SKM-1 treated with dmso at 0.1 percent for 144 hours (cell line): Measurements from ENCODE around the gene SOCS1.

Experiments
- DNase-seq: peaks from one replicate; lab custom pipeline; 2025; ENCODE audit not compliant: unreplicated experiment; lab: John Stamatoyannopoulos, UW

Gene SOCS1

GRCh38 chr16:11289202-11289601, 33.2 kb upstream of the SOCS1 start:
- no peak for DNase-seq

GRCh38 chr16:11285842-11286241, 29.8 kb upstream of the SOCS1 start:
- no peak for DNase-seq

- no peak for DNase-seq
These were observed 27.8 kb upstream of the SOCS1 start for GRCh38 chr16:11283820-11284248.

- no peak for DNase-seq
These were observed 24.9 kb upstream of the SOCS1 start, which contains the start of gene PRM1 for GRCh38 chr16:11280616-11281522. PRM1 (minus strand) TSS chr16:11281330; CDS start chr16:11281238, 92 bp downstream.

- DNase-seq, result peak; percentile 18
These were observed 23.0 kb upstream of the SOCS1 start for GRCh38 chr16:11278681-11279628.

- no peak for DNase-seq
These were observed 21.8 kb upstream of the SOCS1 start for GRCh38 chr16:11277607-11278337.

- no peak for DNase-seq
These were observed 21.0 kb upstream of the SOCS1 start for GRCh38 chr16:11276896-11277593.

- no peak for DNase-seq
These were observed 20.3 kb upstream of the SOCS1 start, which contains the start of gene PRM2 for GRCh38 chr16:11276143-11276895. PRM2 (minus strand) TSS chr16:11276480; CDS start chr16:11276370, 110 bp downstream.

GRCh38 chr16:11274964-11275363, 19.0 kb upstream of the SOCS1 start:
- DNase-seq, result no peak

- no peak for DNase-seq
These were observed 17.8 kb upstream of the SOCS1 start for GRCh38 chr16:11273721-11274324.

- DNase-seq, result no peak
These were observed 17.1 kb upstream of the SOCS1 start, which contains the start of gene PRM3 for GRCh38 chr16:11272921-11273720. PRM3 (minus strand) TSS chr16:11273629; CDS start chr16:11273595, 34 bp downstream.

GRCh38 chr16:11272484-11272883, 16.5 kb upstream of the SOCS1 start:
- no peak for DNase-seq

GRCh38 chr16:11271610-11272009, 15.6 kb upstream of the SOCS1 start:
- DNase-seq, result no peak

- DNase-seq, result no peak
These were observed 14.7 kb upstream of the SOCS1 start for GRCh38 chr16:11270602-11271162.

GRCh38 chr16:11268921-11269375, 12.9 kb upstream of the SOCS1 start, which contains the start of gene TNP2:
TNP2 (minus strand) TSS chr16:11269325; CDS start chr16:11269262, 63 bp downstream.
- DNase-seq, result no peak

- no peak for DNase-seq
These were observed 9.1 kb upstream of the SOCS1 start for GRCh38 chr16:11265124-11265523.

GRCh38 chr16:11264155-11264832, 8.3 kb upstream of the SOCS1 start:
- DNase-seq, result peak; percentile 51
